Measurements from ENCODE around the gene FBXW7.

FBXW7 gene

DNA sequence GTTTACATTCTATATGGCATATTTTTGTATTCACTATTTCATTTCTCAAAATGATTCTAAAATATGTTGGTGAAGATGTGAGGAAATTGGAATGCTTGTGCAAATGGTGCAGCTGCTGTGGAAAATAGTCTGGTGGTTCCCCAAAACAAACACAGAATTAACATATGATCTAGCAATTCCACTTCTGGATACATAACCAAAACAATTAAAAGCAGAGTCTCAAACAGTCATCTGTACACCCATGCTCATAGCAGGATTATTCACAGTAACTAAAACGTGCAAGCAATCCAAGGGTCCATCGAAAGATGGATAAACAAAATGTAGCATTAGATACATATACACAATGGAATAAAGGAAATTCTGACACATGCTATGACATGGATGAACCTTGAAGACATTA, 204.8 kb downstream of the FBXW7 start:
- TF ChIP-seq, protein P1, sequence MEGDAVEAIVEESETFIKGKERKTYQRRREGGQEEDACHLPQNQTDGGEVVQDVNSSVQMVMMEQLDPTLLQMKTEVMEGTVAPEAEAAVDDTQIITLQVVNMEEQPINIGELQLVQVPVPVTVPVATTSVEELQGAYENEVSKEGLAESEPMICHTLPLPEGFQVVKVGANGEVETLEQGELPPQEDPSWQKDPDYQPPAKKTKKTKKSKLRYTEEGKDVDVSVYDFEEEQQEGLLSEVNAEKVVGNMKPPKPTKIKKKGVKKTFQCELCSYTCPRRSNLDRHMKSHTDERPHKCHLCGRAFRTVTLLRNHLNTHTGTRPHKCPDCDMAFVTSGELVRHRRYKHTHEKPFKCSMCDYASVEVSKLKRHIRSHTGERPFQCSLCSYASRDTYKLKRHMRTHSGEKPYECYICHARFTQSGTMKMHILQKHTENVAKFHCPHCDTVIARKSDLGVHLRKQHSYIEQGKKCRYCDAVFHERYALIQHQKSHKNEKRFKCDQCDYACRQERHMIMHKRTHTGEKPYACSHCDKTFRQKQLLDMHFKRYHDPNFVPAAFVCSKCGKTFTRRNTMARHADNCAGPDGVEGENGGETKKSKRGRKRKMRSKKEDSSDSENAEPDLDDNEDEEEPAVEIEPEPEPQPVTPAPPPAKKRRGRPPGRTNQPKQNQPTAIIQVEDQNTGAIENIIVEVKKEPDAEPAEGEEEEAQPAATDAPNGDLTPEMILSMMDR (IDR thresholded peaks at IDR 0.05; ENCODE audit: low read depth, low read length), result no peak
- no peak for DNase-seq (ENCODE audit: low read depth, low spot score)
- in situ Hi-C loops (cut with HindIII; ENCODE audit: low sequenced_read_pairs), result no loop called here
- H3K4me3 ChIP-seq (ENCODE audit: low read depth, low read length), result no peak overlapping the region

DNA sequence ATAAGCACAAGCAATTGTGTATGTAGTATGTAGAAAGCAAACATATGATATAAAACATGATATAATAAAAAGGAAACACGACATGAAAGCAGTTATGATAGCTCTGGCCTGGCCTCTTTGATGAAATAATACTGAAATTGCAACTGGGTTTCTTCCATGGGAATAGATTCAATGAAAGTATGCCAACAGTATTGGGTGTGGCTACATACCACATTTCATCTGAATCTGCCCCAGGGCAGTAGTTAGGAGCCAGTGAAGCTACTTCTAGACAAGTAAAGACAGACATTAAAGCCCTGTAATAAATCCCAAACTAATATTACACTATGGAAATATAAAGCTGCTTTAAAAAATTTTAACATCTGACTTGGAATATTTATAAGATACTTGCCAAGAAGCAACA, 207.3 kb downstream of the FBXW7 start:
- TF ChIP-seq, protein P1 (IDR thresholded peaks at IDR 0.05; ENCODE audit: low read depth, low read length), result no peak
- no peak overlapping the region for H3K4me3 ChIP-seq (ENCODE audit: low read depth, low read length)
- no peak for DNase-seq (ENCODE audit: low read depth, low spot score)
- in situ Hi-C loops (cut with HindIII; ENCODE audit: low sequenced_read_pairs), result no loop called here

DNA sequence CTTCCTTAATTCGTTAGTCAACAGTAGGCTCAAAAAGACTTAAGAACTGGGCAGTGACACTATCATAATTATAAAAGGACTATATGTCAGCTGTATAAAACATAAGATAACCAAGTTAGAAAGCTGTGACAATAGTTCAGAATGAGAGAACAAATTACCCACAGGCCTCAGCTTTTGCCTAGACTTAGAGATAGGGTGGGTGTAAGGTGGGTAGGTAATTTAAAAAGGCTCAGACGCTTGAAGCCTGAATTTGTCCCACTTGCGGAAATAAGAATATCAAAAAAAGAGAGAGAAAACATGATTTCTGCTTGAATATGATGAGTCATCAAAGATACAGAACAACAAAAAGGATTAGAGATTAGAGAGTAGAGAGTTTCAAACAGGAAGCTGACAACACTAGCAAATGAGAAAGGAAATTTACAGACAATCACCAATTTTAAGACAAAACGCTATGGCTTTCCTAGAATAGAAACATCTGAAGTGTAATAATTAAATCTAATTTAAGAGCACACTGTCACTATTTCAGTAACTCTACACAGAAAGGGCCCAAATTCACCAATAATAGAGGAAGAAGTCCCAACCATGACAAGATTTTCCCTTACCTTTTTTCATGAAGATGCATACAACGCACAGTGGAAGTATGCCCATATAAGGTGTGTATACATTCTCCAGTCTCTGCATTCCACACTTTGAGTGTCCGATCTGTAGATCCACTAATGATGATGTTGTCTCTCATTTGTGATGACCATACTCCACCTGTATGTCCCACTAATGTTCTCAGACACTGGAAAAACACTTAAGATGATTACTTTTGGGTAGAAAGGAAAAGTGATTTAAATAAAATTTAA, 208.1 kb downstream of the FBXW7 start:
- in situ Hi-C loops (cut with HindIII; ENCODE audit: low sequenced_read_pairs), result no loop called here
- TF ChIP-seq, protein P1 (IDR thresholded peaks at IDR 0.05; ENCODE audit: low read depth, low read length), result no peak
- no peak overlapping the region for H3K4me3 ChIP-seq (ENCODE audit: low read depth, low read length)
- no peak for DNase-seq (ENCODE audit: low read depth, low spot score)

DNA sequence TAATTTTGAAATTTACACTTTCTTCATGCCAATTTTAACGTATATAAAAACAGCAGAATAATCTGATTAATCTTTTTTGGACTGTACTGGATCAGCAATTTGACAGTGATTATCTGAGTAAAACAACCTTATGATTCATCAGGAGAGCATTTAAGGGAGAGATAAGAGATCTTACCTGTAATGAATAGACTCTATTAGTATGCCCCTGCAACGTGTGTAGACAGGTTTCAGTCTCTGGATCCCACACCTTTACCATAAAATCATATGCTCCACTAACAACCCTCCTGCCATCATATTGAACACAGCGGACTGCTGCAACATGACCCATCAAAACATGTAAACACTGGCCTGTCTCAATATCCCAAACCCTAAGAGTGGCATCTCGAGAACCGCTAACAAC, 210.1 kb downstream of the FBXW7 start:
- in situ Hi-C loops (cut with HindIII; ENCODE audit: low sequenced_read_pairs), result no loop called here
- TF ChIP-seq, protein P1 (IDR thresholded peaks at IDR 0.05; ENCODE audit: low read depth, low read length), result no peak
- DNase-seq (ENCODE audit: low read depth, low spot score), result no peak
- H3K4me3 ChIP-seq (ENCODE audit: low read depth, low read length), result no peak overlapping the region

DNA sequence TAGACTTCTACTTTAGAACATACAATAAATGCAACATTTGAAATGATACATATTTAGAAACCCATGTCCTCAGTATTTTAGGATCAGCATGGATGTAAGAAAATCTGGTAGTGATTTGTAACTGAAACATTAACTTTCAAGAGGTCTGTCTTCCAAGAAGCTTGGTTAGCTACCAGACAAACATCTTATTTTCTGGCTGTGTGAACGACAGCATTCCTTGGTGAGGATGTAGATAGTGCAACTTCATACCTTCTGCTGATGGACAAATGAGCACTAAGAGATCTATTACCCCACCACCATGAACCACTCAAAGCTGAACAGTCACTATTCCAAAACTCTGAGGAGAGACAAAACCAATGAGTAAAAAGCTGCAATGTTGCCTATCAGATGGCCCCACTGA, 212.7 kb downstream of the FBXW7 start:
- no peak for DNase-seq (ENCODE audit: low read depth, low spot score)
- H3K4me3 ChIP-seq (ENCODE audit: low read depth, low read length), result no peak overlapping the region
- TF ChIP-seq, protein P1 (IDR thresholded peaks at IDR 0.05; ENCODE audit: low read depth, low read length), result no peak
- in situ Hi-C loops (cut with HindIII; ENCODE audit: low sequenced_read_pairs), result no loop called here

DNA sequence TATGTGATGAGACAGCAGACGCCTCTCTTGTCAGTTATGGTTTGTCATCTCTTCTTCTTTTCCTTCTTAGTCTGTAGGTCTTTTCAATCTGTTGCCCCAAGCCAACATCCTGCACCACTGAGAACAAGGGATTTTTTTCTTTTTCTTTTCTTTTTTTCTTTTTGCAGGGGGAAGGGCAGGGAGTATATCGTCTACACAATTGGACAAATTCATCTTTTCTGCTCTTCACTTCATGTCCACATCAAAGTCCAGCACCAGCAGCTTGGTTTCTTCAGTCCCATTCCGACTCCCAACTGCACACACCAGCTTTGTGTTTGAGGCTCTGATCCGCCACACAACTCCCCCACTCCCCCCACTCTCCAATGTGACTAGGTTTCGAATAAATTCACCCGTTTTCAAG, 213.2 kb downstream of the FBXW7 start:
- TF ChIP-seq, protein P1 (IDR thresholded peaks at IDR 0.05; ENCODE audit: low read depth, low read length), result no peak
- in situ Hi-C loops (cut with HindIII; ENCODE audit: low sequenced_read_pairs), result no loop called here
- no peak for DNase-seq (ENCODE audit: low read depth, low spot score)
- H3K4me3 ChIP-seq (ENCODE audit: low read depth, low read length), result no peak overlapping the region

All from astrocyte of the spinal cord (primary cell).